Stimulated activated CD4-positive, alpha-beta T cell treated with anti-CD3 and anti-CD28 coated beads, Interleukin-12 subunit alpha, Interleukin-12 subunit beta, amount 100 ng/mL, for 4 hours (primary cell): ENCODE results near the gene ATOH8.
"Not testable (repeated sequence)": the region's sequence is repeated elsewhere in the genome, so short reads cannot be mapped to it uniquely, and the experiment has no call there.

Experiments used
- DNase-seq: peaks from one replicate; pipeline ENCODE4 v3.0.0-alpha.2; 2020

ATOH8 gene, protein sequence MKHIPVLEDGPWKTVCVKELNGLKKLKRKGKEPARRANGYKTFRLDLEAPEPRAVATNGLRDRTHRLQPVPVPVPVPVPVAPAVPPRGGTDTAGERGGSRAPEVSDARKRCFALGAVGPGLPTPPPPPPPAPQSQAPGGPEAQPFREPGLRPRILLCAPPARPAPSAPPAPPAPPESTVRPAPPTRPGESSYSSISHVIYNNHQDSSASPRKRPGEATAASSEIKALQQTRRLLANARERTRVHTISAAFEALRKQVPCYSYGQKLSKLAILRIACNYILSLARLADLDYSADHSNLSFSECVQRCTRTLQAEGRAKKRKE

GRCh38 chr2:85753525-85754312 is at the start of gene ATOH8:
Gene ATOH8, plus strand, starts transcription at chr2:85753991. Its CDS starts 199 bp downstream, at chr2:85754190.
- peak; percentile 21 for DNase-seq

- no peak for DNase-seq
Measured at GRCh38 chr2:85704038-85704437, 49.8 kb upstream of the ATOH8 start.

GRCh38 chr2:85704800-85705679 is 48.8 kb upstream of the ATOH8 start:
- no peak for DNase-seq

DNA sequence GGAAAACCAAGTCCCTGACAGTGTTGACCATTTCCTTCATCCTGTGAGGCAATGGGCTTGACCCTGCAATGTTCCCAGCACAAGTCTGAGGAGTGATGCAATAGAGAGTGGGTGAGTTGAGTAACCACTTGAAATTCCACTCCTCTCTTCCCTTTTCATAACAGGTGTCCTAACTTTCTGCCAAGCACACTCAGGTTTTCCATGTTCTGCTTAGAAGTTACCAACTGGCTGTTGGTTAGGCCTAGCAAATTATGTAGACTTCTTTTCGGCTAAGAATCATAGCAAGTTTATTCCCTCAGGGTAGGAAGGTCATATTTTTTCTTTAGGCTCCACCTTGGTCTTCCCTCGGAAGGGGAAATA is 48.1 kb upstream of the ATOH8 start:
- DNase-seq, result no peak

GRCh38 chr2:85706063-85706462 is 47.7 kb upstream of the ATOH8 start:
- no peak for DNase-seq

- DNase-seq, result no peak
Measured at GRCh38 chr2:85706599-85707296, 47.0 kb upstream of the ATOH8 start.

DNA sequence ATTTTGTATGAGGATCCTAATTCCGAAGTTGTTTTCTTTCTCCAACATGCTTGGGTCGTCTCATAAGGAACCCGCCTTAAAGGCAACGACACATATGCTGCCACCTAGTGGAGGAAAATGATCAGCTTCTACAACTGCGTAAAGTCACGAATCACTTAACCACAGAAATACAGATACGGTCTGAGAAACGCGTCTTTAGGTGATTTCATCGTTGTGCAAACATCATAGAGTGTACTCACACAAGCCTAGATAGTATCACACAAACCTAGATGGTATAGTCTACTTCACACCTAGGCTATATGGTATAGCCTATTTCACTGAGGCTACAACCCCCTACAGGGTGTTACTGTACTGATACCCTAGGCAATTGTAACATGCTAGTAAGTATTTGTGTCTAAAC is 46.5 kb upstream of the ATOH8 start:
- peak; percentile 25 for DNase-seq

DNA sequence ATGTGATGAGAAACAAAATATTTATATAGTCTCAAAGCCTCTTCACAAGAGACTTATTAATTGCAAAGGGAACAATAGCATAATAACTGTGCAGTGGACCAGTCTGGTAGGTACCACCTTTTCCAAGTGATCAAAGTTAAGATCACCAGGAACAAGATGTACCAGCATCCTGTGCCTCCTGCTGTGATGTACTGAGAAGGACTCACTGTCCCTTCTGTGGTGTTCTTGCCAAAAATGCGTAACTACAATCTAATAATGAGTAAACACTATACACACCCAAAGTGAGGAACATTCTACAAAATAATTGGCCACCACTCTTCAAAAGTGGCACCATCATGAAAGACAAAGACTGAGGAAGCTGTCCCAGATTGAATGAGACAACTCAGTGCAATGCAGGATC is 45.1 kb upstream of the ATOH8 start:
- DNase-seq, result no peak

DNA sequence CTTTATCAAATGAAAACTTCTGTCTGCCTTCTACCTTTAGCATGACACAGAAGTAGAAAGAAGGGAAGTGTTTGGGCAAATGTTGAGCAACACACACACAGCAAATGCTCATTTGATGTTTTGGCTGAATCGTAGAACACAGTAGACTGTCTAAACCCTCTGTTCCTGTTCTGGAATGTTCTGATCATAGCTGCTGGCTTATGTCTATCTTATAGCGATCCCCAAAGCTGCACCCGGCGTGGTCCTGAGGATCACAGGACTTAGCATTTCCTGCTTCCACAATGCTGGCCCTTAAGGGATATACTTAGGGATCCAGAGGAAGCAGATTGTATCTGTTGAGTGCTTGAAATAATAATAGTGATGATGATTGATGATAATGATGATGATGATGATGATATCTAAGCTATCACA is 44.4 kb upstream of the ATOH8 start:
- DNase-seq, result no peak

- DNase-seq, result no peak
Measured at GRCh38 chr2:85710687-85711577, 42.9 kb upstream of the ATOH8 start.

GRCh38 chr2:85711578-85712060 is 42.2 kb upstream of the ATOH8 start:
- no peak for DNase-seq

DNA sequence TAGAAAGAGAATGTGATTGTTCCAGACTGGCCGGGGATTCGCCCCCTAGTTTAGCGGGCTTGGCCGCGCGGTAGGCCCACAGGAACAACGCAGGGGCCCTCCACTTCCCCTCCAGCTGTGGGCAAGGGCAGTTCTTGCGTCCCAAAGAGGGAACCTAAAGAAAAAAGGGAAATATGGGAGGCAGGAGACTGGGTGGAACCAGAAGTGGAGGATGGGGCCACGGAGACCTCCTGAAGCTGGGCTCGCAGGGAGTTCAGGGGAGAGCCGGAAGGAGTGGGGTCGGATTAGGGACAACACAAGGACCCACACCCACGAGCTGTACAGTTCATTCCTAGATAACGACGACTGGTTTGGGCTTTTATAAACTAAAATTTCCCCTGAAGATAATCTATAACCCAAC is 41.5 kb upstream of the ATOH8 start:
- no peak for DNase-seq

DNA sequence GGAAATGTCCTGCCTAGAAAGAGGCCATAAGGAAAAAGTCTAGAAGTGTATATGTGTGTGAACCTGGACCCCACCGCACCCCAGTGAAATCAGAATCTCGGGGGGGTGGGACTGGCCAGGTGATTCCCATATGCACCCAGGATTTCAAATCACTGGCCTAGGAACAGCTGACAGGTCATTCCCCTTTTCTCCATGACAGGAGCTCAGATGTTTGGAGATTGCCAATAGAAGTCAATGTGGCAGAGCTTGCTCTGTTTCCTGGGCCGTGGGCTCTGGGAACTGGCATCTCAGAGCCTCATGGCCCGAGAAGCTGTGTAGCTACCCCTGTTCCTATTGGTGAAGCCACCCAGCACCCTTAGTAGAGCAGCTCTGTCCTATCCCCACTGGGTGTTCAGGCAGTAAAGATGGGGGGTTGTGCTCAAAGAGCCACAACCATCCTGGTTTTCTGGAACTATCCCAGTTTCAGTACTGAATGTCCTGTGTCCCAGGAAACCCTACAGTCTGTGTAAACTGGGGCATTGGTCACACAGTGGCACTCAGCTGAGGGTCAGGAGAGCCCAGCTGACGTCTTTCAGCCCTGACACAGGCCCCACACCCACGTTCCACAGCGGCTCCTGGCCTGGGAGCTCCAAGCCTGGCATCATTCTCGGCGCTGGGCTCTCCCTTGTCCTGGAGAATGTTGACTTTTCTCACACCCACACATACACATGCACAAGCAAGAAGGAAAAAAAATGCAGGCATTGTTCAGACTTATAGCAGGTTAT is 40.8 kb upstream of the ATOH8 start:
- DNase-seq, result no peak

DNA sequence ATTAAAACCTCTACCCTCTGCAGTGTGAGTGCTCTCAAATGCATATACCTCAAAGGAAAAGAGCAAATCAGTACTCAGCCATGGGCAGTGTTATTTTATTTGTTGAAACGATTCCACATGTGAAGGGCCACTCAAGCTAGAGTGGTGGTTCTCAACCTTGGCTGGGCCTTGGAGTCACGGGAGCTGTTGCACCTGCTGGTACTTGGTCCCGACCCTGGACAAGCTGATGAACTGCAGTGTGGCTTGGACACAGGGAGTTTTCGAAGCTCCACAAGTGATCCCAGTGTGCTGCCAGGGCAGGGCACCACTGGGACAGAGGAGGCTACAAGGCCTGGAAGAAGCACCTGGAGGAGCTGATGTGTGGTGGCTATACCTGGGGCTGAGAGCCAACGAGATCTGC is 40.0 kb upstream of the ATOH8 start:
- DNase-seq, result no peak

GRCh38 chr2:85714421-85714820 is 39.4 kb upstream of the ATOH8 start:
- DNase-seq, result not testable (repeated sequence)

DNA sequence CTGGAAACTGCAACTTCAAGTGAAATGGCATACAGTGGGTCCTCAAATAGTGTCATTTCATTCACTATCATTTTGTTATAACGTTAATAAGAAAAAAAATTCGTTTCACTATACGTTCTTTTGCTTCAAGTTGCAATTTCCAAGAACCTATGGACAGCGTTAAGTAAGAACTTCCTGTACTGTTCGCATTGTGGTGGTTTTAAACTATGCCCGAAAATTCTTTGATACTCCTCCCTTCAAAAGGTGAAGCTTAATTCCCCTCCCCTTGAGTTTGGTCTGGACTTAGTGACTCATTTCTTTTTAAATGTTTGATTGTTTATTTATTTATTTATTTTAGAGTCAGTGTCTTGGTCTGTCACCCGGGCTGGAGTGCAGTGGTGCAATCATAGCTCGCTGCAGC is 39.0 kb upstream of the ATOH8 start:
- no peak for DNase-seq

GRCh38 chr2:85716346-85716914 is 37.4 kb upstream of the ATOH8 start:
- DNase-seq, result no peak

DNA sequence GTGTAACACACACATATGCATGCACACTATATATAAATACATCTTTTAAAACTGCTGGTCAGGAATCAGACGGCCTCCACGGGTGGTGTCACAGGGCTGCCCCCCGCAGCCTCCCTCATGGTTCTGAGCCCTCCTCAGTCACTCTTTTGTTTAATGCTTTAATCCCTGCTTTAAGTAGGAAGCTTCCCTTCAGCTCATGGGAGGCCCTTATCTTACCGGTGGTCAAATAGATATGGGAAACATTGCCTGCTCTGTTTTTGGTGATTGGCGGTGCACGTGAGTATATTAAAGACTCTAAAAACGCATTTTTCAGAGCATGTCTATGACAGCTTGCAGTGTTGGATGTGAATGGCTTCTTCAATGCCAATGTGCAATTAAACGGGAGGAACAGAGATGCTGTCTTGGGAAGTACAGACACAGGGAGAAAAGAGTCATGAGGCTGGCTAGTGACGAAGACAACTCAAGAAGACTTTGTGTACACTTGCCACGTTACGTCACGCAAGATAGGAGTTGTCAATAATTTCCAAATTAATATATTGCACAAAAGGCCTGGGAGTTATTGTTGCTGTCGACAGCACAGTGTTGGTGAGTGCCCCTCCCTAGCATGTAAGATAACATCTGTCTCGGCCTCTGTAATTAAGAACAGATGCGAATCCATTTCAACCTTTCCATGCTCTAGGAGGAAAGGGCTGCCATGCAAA is 36.3 kb upstream of the ATOH8 start:
- no peak for DNase-seq

DNA sequence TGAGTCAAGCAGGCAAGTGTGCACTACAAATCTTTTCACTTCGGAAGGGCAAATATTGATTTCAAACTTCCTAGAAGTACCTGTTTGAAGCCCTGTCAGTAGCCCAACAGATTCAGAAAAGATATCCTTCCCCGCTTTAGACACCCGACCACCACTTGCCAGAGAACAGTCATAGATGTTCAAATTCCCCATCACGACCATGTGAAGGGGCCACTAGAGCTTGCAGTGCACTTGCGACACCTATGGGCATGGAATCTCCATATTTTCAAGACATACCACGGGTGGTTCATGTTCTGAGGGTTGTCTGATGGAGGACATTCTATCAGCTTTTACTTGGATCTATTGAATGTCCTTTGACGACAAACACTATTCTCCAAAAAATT is 35.8 kb upstream of the ATOH8 start:
- DNase-seq, result no peak
